Smooth muscle cell (in vitro differentiated cells): ENCODE data around the gene HTR5A. TPM values are rescaled to one million over a fixed set of nuclear protein-coding genes. Genes with fewer than 3 reads are reported as not detected.

Experiments
- DNase-seq: peaks from one replicate; lab custom pipeline; 2025; ENCODE audit not compliant: unreplicated experiment; lab: John Stamatoyannopoulos, UW
- H2AFZ ChIP-seq: fragments of 200-600 bp; sonication (generic); 2 replicates; pipeline ENCODE4 v1.6.0; 2016; ENCODE audit warnings: antibody characterized with exemption, low read depth, mild to moderate bottlenecking
- H3F3A ChIP-seq: fragments of 200-600 bp; sonication (generic); 2 replicates; pipeline ENCODE4 v1.6.0; 2017; ENCODE audit warnings: antibody characterized with exemption, low read depth
- H3K27ac ChIP-seq: fragments of 200-600 bp; sonication (generic); 2 replicates; pipeline ENCODE4 v1.5.1; 2016; ENCODE audit warnings: low read depth, mild to moderate bottlenecking
- H3K27me3 ChIP-seq: fragments of 200-600 bp; sonication (generic); 2 replicates; pipeline ENCODE4 v1.6.1; 2016; ENCODE audit warnings: low read depth, mild to moderate bottlenecking
- H3K36me3 ChIP-seq: fragments of 200-600 bp; sonication (generic); 2 replicates; pipeline ENCODE4 v1.5.1; 2016; ENCODE audit warnings: low read depth
- H3K4me1 ChIP-seq: fragments of 200-600 bp; sonication (generic); 2 replicates; pipeline ENCODE4 v1.5.1; 2016; ENCODE audit warnings: low read depth
- H3K4me2 ChIP-seq: fragments of 200-600 bp; sonication (generic); 2 replicates; pipeline ENCODE4 v1.6.0; 2016; ENCODE audit warnings: mild to moderate bottlenecking
- H3K4me3 ChIP-seq: fragments of 200-600 bp; sonication (generic); 2 replicates; pipeline ENCODE4 v1.5.1; 2016; ENCODE audit warnings: mild to moderate bottlenecking
- H3K79me2 ChIP-seq: fragments of 200-600 bp; sonication (generic); 2 replicates; pipeline ENCODE4 v1.6.0; 2016; ENCODE audit warnings: low read depth, mild to moderate bottlenecking
- H3K9ac ChIP-seq: fragments of 200-600 bp; sonication (generic); 2 replicates; pipeline ENCODE4 v1.6.0; 2016; ENCODE audit warnings: low read depth
- H3K9me3 ChIP-seq: fragments of 200-600 bp; sonication (generic); replicated peaks from 2 replicates; pipeline ENCODE4 v1.5.1; 2016; ENCODE audit warnings: low read depth
- H4K20me1 ChIP-seq: fragments of 200-600 bp; sonication (generic); 2 replicates; pipeline ENCODE4 v1.6.0; 2016; ENCODE audit warnings: low read depth
- CTCF ChIP-seq: fragments of 200-600 bp; sonication (generic); IDR thresholded peaks from 2 replicates; pipeline ENCODE4 v1.5.1; 2017; ENCODE audit warnings: borderline replicate concordance, mild to moderate bottlenecking, antibody characterized with exemption; ENCODE audit not compliant: insufficient read depth, poor library complexity, severe bottlenecking
- WGBS: methylation state at CpG from one replicate; pipeline ENCODE4 v1.1.7; 2016; ENCODE audit warnings: low lambda C conversion rate; 5-methylcytosine and 5-hydroxymethylcytosine counted together
- polyA plus RNA-seq: library from polyadenylated mRNA; unstranded; fragments of >200 nt; fragmentation: Nextera tagmentation; extraction: Ambion mirVana; gene quantifications from 2 replicates; pipeline ENCODE4 v1.2.1, GENCODE V29; 2016
- total RNA-seq: library from RNA; depleted of rRNA; stranded (reverse); fragments of >200 nt; gene quantifications from 2 replicates; pipeline ENCODE4 v1.2.3, GENCODE V29; 2014

HTR5A gene
- total and polyA plus RNA-seq, 2 experiments from 2014 or later, result not detected

- Histone ChIP-seq H3K4me2 (no peak overlapping the region), H3K27me3 (no peaks in the 10 kb centered on the region), H3F3A (no peaks in the 10 kb centered on the region), H3K79me2 (no peaks in the 10 kb centered on the region), H3K9ac (no peak overlapping the region), H3K9me3 (no peaks in the 10 kb centered on the region), H3K4me3 (no peak overlapping the region), H2AFZ (no peak overlapping the region), H3K4me1 (no peaks in the 10 kb centered on the region), H3K36me3 (no peaks in the 10 kb centered on the region), H4K20me1 (no peaks in the 10 kb centered on the region), H3K27ac (no peak overlapping the region)
- no peak for DNase-seq
- TF ChIP-seq CTCF, result no peak
- 83% methylated on average over 7 of the region's 7 CpGs for WGBS
These were observed 13.0 kb upstream of the HTR5A start for GRCh38 chr7:155057076-155057475.

DNA sequence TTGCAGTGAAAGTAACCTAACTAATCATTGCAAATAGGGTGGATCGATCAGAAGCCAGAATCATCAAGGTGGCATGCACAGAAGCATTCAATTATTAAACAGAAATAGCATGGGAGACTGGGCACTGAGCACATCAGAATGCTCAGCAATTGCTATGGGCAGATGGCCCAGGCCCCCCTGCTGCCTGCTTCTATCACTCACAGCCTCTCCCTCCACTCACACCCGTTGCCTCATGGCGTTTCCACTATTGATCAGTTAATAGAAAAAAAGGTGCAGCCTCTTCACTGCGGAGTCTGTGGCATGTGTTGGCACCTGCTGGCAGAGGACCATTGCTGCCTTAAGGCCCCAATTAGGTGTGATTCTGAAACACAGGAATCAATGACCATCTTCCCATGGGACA is 11.2 kb upstream of the HTR5A start:
- H3K4me2 ChIP-seq, result no peak overlapping the region
- no peaks in the 10 kb centered on the region for H3K36me3 ChIP-seq
- H3K4me1 ChIP-seq, result no peaks in the 10 kb centered on the region
- no peaks in the 10 kb centered on the region for H3F3A ChIP-seq
- 90% methylated on average over 4 of the region's 4 CpGs for WGBS
- H3K4me3 ChIP-seq, result no peak overlapping the region
- no peak overlapping the region for H2AFZ ChIP-seq
- TF ChIP-seq CTCF, result no peak
- H3K9ac ChIP-seq, result no peak overlapping the region
- H3K27me3 ChIP-seq, result no peaks in the 10 kb centered on the region
- no peak overlapping the region for H3K27ac ChIP-seq
- DNase-seq, result no peak
- H3K9me3 ChIP-seq, result no peaks in the 10 kb centered on the region
- H4K20me1 ChIP-seq, result no peaks in the 10 kb centered on the region
- no peaks in the 10 kb centered on the region for H3K79me2 ChIP-seq

DNA sequence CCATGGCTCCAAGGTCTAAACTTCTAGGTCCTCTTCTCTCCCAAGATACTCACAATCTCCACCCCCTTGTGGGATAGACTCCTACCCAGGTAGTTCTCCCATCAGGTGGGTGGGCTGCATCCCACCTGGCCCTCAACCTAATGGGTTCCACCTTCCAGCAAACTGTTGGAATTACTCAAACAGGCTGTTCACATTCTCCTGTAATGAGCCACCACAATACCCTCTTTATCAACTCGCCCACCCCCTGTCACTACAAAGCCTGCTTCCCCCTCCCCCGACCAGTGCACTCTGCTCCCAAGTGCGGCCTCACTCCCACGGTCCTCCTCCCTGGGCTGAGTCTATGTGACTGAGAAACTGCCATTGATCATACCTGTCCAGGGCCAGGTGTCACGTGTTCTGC is 10.4 kb upstream of the HTR5A start:
- no peaks in the 10 kb centered on the region for H3K27me3 ChIP-seq
- no peaks in the 10 kb centered on the region for H3K4me1 ChIP-seq
- no peak overlapping the region for H2AFZ ChIP-seq
- TF ChIP-seq CTCF, result no peak
- DNase-seq, result no peak
- H3K9ac ChIP-seq, result no peak overlapping the region
- no peaks in the 10 kb centered on the region for H3F3A ChIP-seq
- H3K36me3 ChIP-seq, result no peaks in the 10 kb centered on the region
- no peak overlapping the region for H3K4me3 ChIP-seq
- no peaks in the 10 kb centered on the region for H3K9me3 ChIP-seq
- H3K79me2 ChIP-seq, result no peaks in the 10 kb centered on the region
- WGBS, result 75% methylated on average over 5 of the region's 5 CpGs
- H3K4me2 ChIP-seq, result no peak overlapping the region
- H3K27ac ChIP-seq, result no peak overlapping the region
- H4K20me1 ChIP-seq, result no peaks in the 10 kb centered on the region

DNA sequence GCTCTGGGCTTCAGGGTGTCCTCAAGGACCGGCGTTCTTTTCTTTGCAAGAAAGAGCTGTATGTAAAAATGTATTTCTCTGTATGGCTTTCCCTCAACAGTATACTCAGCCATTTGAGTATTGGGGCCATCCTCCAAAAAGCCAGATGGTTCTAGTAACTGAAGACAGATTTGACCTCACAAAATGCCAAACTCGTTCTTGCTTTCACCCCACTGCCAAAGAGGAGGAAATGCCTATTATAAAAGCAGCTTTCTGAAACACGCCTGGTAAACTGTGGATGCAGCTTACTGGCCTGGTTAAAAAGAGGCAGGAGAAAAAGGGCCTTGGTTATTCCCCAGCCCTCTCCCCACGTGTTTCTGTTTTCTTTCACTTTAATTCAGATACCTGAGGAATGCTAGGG is 7.7 kb upstream of the HTR5A start:
- no peaks in the 10 kb centered on the region for H3K36me3 ChIP-seq
- no peaks in the 10 kb centered on the region for H3K9me3 ChIP-seq
- no peaks in the 10 kb centered on the region for H3K4me1 ChIP-seq
- no peak for TF ChIP-seq CTCF
- DNase-seq, result no peak
- no peaks in the 10 kb centered on the region for H4K20me1 ChIP-seq
- H2AFZ ChIP-seq, result no peak overlapping the region
- H3K4me3 ChIP-seq, result no peak overlapping the region
- H3K79me2 ChIP-seq, result no peaks in the 10 kb centered on the region
- 52% methylated on average over 5 of the region's 5 CpGs for WGBS
- H3K4me2 ChIP-seq, result no peak overlapping the region
- H3K9ac ChIP-seq, result no peak overlapping the region
- no peaks in the 10 kb centered on the region for H3K27me3 ChIP-seq
- no peaks in the 10 kb centered on the region for H3F3A ChIP-seq
- no peak overlapping the region for H3K27ac ChIP-seq
